Subcutaneous abdominal adipose tissue (tissue), 5 donors: ENCODE results near the gene TCF12.
"Not testable (repeated sequence)": the region's sequence is repeated elsewhere in the genome, so short reads cannot be mapped to it uniquely, and the experiment has no call there.

Experiments used
- H3K27ac ChIP-seq: one replicate; pipeline ENCODE4 v1.7.0; 2013; ENCODE audit warnings: low read depth, mild to moderate bottlenecking, inconsistent platforms, low read length, moderate library complexity
- H3K27me3 ChIP-seq, 5 donors: one replicate each; pipeline ENCODE4 v1.7.0; 2013; ENCODE audit warnings: low read length in 5 of 5, inconsistent platforms in 1 of 5; ENCODE audit not compliant: control insufficient read depth in 5 of 5, insufficient read depth in 4 of 5
- H3K36me3 ChIP-seq, 5 donors: one replicate each; pipeline ENCODE4 v1.7.0; 2013; ENCODE audit warnings: low read length in 5 of 5; ENCODE audit not compliant: control insufficient read depth in 5 of 5, insufficient read depth in 5 of 5
- H3K4me1 ChIP-seq, 5 donors: one replicate each; pipeline ENCODE4 v1.7.0; 2013; ENCODE audit warnings: low read length in 5 of 5, mild to moderate bottlenecking in 3 of 5, moderate library complexity in 1 of 5; ENCODE audit not compliant: control insufficient read depth in 5 of 5, insufficient read depth in 5 of 5
- H3K4me3 ChIP-seq, 5 donors: one replicate each; pipeline ENCODE4 v1.7.0; 2013; ENCODE audit warnings: low read length in 5 of 5, low read depth in 1 of 5
- H3K9ac ChIP-seq, 5 donors: one replicate each; pipeline ENCODE4 v1.7.0; 2013; ENCODE audit warnings: low read length in 5 of 5, mild to moderate bottlenecking in 4 of 5, moderate library complexity in 3 of 5
- H3K9me3 ChIP-seq, 5 donors: one replicate each; pipeline ENCODE4 v1.7.0; 2013; ENCODE audit warnings: low read length in 5 of 5; ENCODE audit not compliant: control insufficient read depth in 5 of 5
- donor health status: healthy.
- donor health status: healthy.
- donor health status: healthy.
- donor health status: healthy.
- donor health status: healthy.

The TCF12 gene

GRCh38 chr15:57147621-57148020 lies 229.2 kb downstream of the TCF12 start:
- Histone ChIP-seq H3K9me3 (peaks cover 0 to 12% (median 6%) of the 10 kb centered on the region in 5 donors), H3K27ac (peak overlapping the region; percentile 80), H3K36me3 (peaks cover 0 to 3% (median 0%) of the 10 kb centered on the region in 5 donors), H3K4me1 (peaks cover 3 to 42% (median 40%) of the 10 kb centered on the region in 5 donors), H3K27me3 (no peaks in the 10 kb centered on the region), H3K4me3 (no peak overlapping the region), H3K9ac (peak overlapping the region in 1 of 5 donors; percentile 16)

- Histone ChIP-seq H3K4me1 (peaks cover 3 to 47% (median 43%) of the 10 kb centered on the region in 5 donors), H3K4me3 (no peak overlapping the region), H3K36me3 (peaks cover 0 to 3% (median 0%) of the 10 kb centered on the region in 5 donors), H3K27ac (no peak overlapping the region), H3K27me3 (no peaks in the 10 kb centered on the region), H3K9me3 (peaks cover 0 to 12% (median 6%) of the 10 kb centered on the region in 5 donors), H3K9ac (no peak overlapping the region)
These were observed 229.8 kb downstream of the TCF12 start for GRCh38 chr15:57148262-57148661.

GRCh38 chr15:57149196-57149595 lies 230.8 kb downstream of the TCF12 start:
- H3K4me3 ChIP-seq: no peak overlapping the region
- no peak overlapping the region for H3K9ac ChIP-seq
- H3K36me3 ChIP-seq: peaks cover 0 to 3% (median 0%) of the 10 kb centered on the region in 5 donors
- H3K27me3 ChIP-seq: no peaks in the 10 kb centered on the region
- peaks cover 3 to 55% (median 50%) of the 10 kb centered on the region in 5 donors for H3K4me1 ChIP-seq
- H3K9me3 ChIP-seq: peaks cover 0 to 12% (median 6%) of the 10 kb centered on the region in 5 donors
- no peak overlapping the region for H3K27ac ChIP-seq

- Histone ChIP-seq H3K36me3 (peaks cover 0 to 3% (median 0%) of the 10 kb centered on the region in 5 donors), H3K27ac (peak overlapping the region; percentile 61), H3K9me3 (peaks cover 0 to 12% (median 6%) of the 10 kb centered on the region in 5 donors), H3K27me3 (no peaks in the 10 kb centered on the region), H3K9ac (peak overlapping the region in 1 of 5 donors; percentile 56), H3K4me1 (peaks cover 3 to 57% (median 52%) of the 10 kb centered on the region in 5 donors), H3K4me3 (no peak overlapping the region)
These were observed 231.8 kb downstream of the TCF12 start for GRCh38 chr15:57150066-57150865.

GRCh38 chr15:57150866-57151203 lies 232.4 kb downstream of the TCF12 start:
- Histone ChIP-seq H3K9me3 (peaks cover 0 to 12% (median 6%) of the 10 kb centered on the region in 5 donors), H3K4me1 (peaks cover 3 to 57% (median 52%) of the 10 kb centered on the region in 5 donors)
- H3K9ac ChIP-seq, H3K4me3 ChIP-seq, H3K27ac ChIP-seq, H3K27me3 ChIP-seq, H3K36me3 ChIP-seq: not testable (repeated sequence)

- H3K9ac ChIP-seq: no peak overlapping the region
- H3K9me3 ChIP-seq: peaks cover 0 to 12% (median 6%) of the 10 kb centered on the region in 5 donors
- H3K27me3 ChIP-seq: no peaks in the 10 kb centered on the region
- no peak overlapping the region for H3K27ac ChIP-seq
- H3K4me3 ChIP-seq: no peak overlapping the region
- H3K36me3 ChIP-seq: peaks cover 0 to 3% (median 0%) of the 10 kb centered on the region in 5 donors
- peaks cover 3 to 61% (median 54%) of the 10 kb centered on the region in 5 donors for H3K4me1 ChIP-seq
These were observed 233.7 kb downstream of the TCF12 start for GRCh38 chr15:57152133-57152532.

- Histone ChIP-seq H3K4me3 (no peak overlapping the region), H3K27ac (peak overlapping the region; percentile 43), H3K9me3 (peaks cover 0 to 12% (median 6%) of the 10 kb centered on the region in 5 donors), H3K9ac (no peak overlapping the region), H3K27me3 (no peaks in the 10 kb centered on the region), H3K4me1 (peaks cover 3 to 53% (median 47%) of the 10 kb centered on the region in 5 donors), H3K36me3 (peaks cover 0 to 3% (median 0%) of the 10 kb centered on the region in 5 donors)
These were observed 234.5 kb downstream of the TCF12 start for GRCh38 chr15:57152666-57153539.

GRCh38 chr15:57156210-57156884 lies 237.9 kb downstream of the TCF12 start:
- no peak overlapping the region for H3K4me3 ChIP-seq
- peaks cover 0 to 38% (median 27%) of the 10 kb centered on the region in 5 donors for H3K4me1 ChIP-seq
- H3K27ac ChIP-seq: peak overlapping the region; percentile 37
- H3K9ac ChIP-seq: no peak overlapping the region
- H3K36me3 ChIP-seq: peaks cover 0 to 3% (median 0%) of the 10 kb centered on the region in 5 donors
- H3K27me3 ChIP-seq: no peaks in the 10 kb centered on the region
- peaks cover 0 to 10% (median 6%) of the 10 kb centered on the region in 5 donors for H3K9me3 ChIP-seq

- Histone ChIP-seq H3K27ac (no peak overlapping the region), H3K9me3 (no peaks in the 10 kb centered on the region), H3K9ac (no peak overlapping the region), H3K4me3 (no peak overlapping the region), H3K4me1 (peaks cover 0 to 28% (median 19%) of the 10 kb centered on the region in 5 donors), H3K27me3 (no peaks in the 10 kb centered on the region), H3K36me3 (no peaks in the 10 kb centered on the region)
These were observed 240.1 kb downstream of the TCF12 start for GRCh38 chr15:57158589-57158988.
